Right cardiac atrium (tissue), 5 donors: ENCODE data around the gene TTC28. TPM values are rescaled to one million over a fixed set of nuclear protein-coding genes. Genes with fewer than 3 reads are reported as not detected.
A peak's percentile ranks its signal among the peaks of the same experiment; 100 is the strongest.

Experiments
- ATAC-seq, 2 donors: fragments of 200-7000 bp; cut with Tn5 transposase; one replicate each; pipeline versions ENCODE4 v1.8.0 to v1.9.1; 2020; ENCODE audit warnings: moderate library complexity in 2 of 2, mild to moderate bottlenecking in 1 of 2
- DNase-seq, 3 donors: peaks; one replicate each; pipeline ENCODE4 v3.0.0-alpha.2; 2020
- H3K27ac ChIP-seq: one replicate; pipeline ENCODE4 v1.5.1; 2013; ENCODE audit warnings: mild to moderate bottlenecking, low read length, control low read depth, moderate library complexity
- H3K27me3 ChIP-seq: one replicate; pipeline ENCODE4 v1.6.1; 2013; ENCODE audit not compliant: control insufficient read depth, insufficient read depth
- H3K4me1 ChIP-seq: one replicate; pipeline ENCODE4 v1.6.1; 2013; ENCODE audit warnings: low read length; ENCODE audit not compliant: control insufficient read depth, insufficient read depth
- H3K4me3 ChIP-seq: one replicate; pipeline ENCODE4 v1.5.1; 2013; ENCODE audit warnings: low read length, control low read depth
- H3K9me3 ChIP-seq: one replicate; pipeline ENCODE4 v1.6.1; 2013; ENCODE audit warnings: low read length; ENCODE audit not compliant: control insufficient read depth
- WGBS: extraction: QIAGEN DNeasy Blood & Tissue Kit; methylation state at CpG from one replicate; pipeline ENCODE4 v1.1.7; 2013; 5-methylcytosine and 5-hydroxymethylcytosine counted together
- intact Hi-C, 4 donors: fragments of 100-400 bp; cut with DNase I; formaldehyde crosslinking; loops; one replicate each; pipeline versions ENCODE4 v1.11.0 to v1.14.0; 2022 to 2023
- polyA plus RNA-seq: library from polyadenylated mRNA; stranded (reverse); fragments of 200-250 nt; gene quantifications from one replicate; pipeline ENCODE4 v1.2.3, GENCODE V29; 2013
- total RNA-seq, 4 donors: library from RNA; stranded (reverse); fragmentation: NEBNext Ultra II Directional; extraction: Animal tissue kit (Norgen Biotek cat#: 25700); gene quantifications; one replicate each; pipeline ENCODE4 v1.2.1, GENCODE V29; 2021
- donor health status: healthy with polysubstance abuse.
- donor health status: DM: no; HTN: yes; CAD: no.
- donor health status: DM: no; HTN: no; CAD: no.
- donor health status: DM: no; HTN: yes; CAD: no; lungs with severe emphysema.
- donor health status: DM: yes; HTN: yes; CAD: no.

TTC28 gene
- total and polyA plus RNA-seq, 5 donors, result 5.7 to 21.1 (median 18.9) TPM

- intact Hi-C loops, result no loop called here
- H3K4me3 ChIP-seq, result no peak overlapping the region
- ATAC-seq, result no peak
- no peaks in the 10 kb centered on the region for H3K9me3 ChIP-seq
- no peak for DNase-seq
- no peaks in the 10 kb centered on the region for H3K4me1 ChIP-seq
- no peak overlapping the region for H3K27ac ChIP-seq
- WGBS, result 55% methylated on average over 2 of the region's 2 CpGs
- H3K27me3 ChIP-seq, result no peaks in the 10 kb centered on the region
Observed at GRCh38 chr22:28259774-28260312, 419.8 kb downstream of the TTC28 start.

GRCh38 chr22:28254396-28254795, 425.2 kb downstream of the TTC28 start:
- DNase-seq, result no peak
- 96% methylated on average over 1 of the region's 1 CpG for WGBS
- Histone ChIP-seq H3K9me3 (no peaks in the 10 kb centered on the region), H3K4me1 (peaks cover 1% of the 10 kb centered on the region), H3K27me3 (no peaks in the 10 kb centered on the region), H3K27ac (no peak overlapping the region), H3K4me3 (no peak overlapping the region)
- no peak for ATAC-seq
- intact Hi-C loops, result no loop called here

GRCh38 chr22:28252539-28252938, 427.1 kb downstream of the TTC28 start:
- ATAC-seq, result no peak
- 67% methylated on average over 2 of the region's 2 CpGs for WGBS
- Histone ChIP-seq H3K4me3 (no peak overlapping the region), H3K4me1 (peaks cover 4% of the 10 kb centered on the region), H3K27me3 (no peaks in the 10 kb centered on the region), H3K27ac (no peak overlapping the region), H3K9me3 (no peaks in the 10 kb centered on the region)
- DNase-seq, result no peak
- intact Hi-C loops, result no loop called here

GRCh38 chr22:28250036-28250695, 429.5 kb downstream of the TTC28 start:
- H3K4me1 ChIP-seq, result peaks cover 4% of the 10 kb centered on the region
- 90% methylated on average over 2 of the region's 2 CpGs for WGBS
- ATAC-seq (no peak), DNase-seq (no peak)
- H3K27ac ChIP-seq, result no peak overlapping the region
- no peak overlapping the region for H3K4me3 ChIP-seq
- intact Hi-C loops, result no loop called here
- no peaks in the 10 kb centered on the region for H3K27me3 ChIP-seq
- no peaks in the 10 kb centered on the region for H3K9me3 ChIP-seq

- H3K27ac ChIP-seq, result no peak overlapping the region
- peaks cover 4% of the 10 kb centered on the region for H3K4me1 ChIP-seq
Observed at GRCh38 chr22:28249402-28249801, 430.2 kb downstream of the TTC28 start.

GRCh38 chr22:28247667-28248363, 431.8 kb downstream of the TTC28 start:
- Histone ChIP-seq H3K4me1 (peaks cover 4% of the 10 kb centered on the region), H3K27me3 (no peaks in the 10 kb centered on the region), H3K27ac (no peak overlapping the region), H3K9me3 (no peaks in the 10 kb centered on the region), H3K4me3 (no peak overlapping the region)
- no peak for DNase-seq
- intact Hi-C loops, result no loop called here
- no peak for ATAC-seq

More at GRCh38 chr22:28249402-28249801, 430.2 kb downstream of the TTC28 start:
- Histone ChIP-seq H3K4me3 (no peak overlapping the region), H3K27me3 (no peaks in the 10 kb centered on the region), H3K9me3 (no peaks in the 10 kb centered on the region)
- WGBS, result 75% methylated on average over 2 of the region's 2 CpGs
- DNase-seq (no peak), ATAC-seq (no peak)
- intact Hi-C loops, result no loop called here

- DNase-seq (no peak), ATAC-seq (peak in 1 of 2 donors; percentile 37)
- Histone ChIP-seq H3K4me1 (peaks cover 4% of the 10 kb centered on the region), H3K9me3 (no peaks in the 10 kb centered on the region), H3K4me3 (no peak overlapping the region), H3K27me3 (no peaks in the 10 kb centered on the region), H3K27ac (no peak overlapping the region)
- 63% methylated on average over 5 of the region's 5 CpGs for WGBS
- intact Hi-C loops, result no loop called here
Observed at GRCh38 chr22:28247136-28247535, 432.5 kb downstream of the TTC28 start.

- Histone ChIP-seq H3K27me3 (no peaks in the 10 kb centered on the region), H3K9me3 (no peaks in the 10 kb centered on the region), H3K27ac (no peak overlapping the region), H3K4me3 (no peak overlapping the region), H3K4me1 (peaks cover 4% of the 10 kb centered on the region)
- WGBS, result 70% methylated on average over 2 of the region's 2 CpGs
- DNase-seq (no peak), ATAC-seq (no peak)
- intact Hi-C loops, result no loop called here
Observed at GRCh38 chr22:28246397-28246796, 433.2 kb downstream of the TTC28 start.

- WGBS, result 84% methylated on average over 5 of the region's 5 CpGs
- intact Hi-C loops, result no loop called here
- Histone ChIP-seq H3K27me3 (no peaks in the 10 kb centered on the region), H3K27ac (no peak overlapping the region), H3K4me1 (peaks cover 4% of the 10 kb centered on the region), H3K4me3 (no peak overlapping the region), H3K9me3 (no peaks in the 10 kb centered on the region)
- ATAC-seq, result no peak
- no peak for DNase-seq
Observed at GRCh38 chr22:28245579-28246224, 433.9 kb downstream of the TTC28 start.

- Histone ChIP-seq H3K4me3 (peak overlapping the region; percentile 6), H3K27me3 (no peaks in the 10 kb centered on the region), H3K27ac (no peak overlapping the region), H3K9me3 (no peaks in the 10 kb centered on the region), H3K4me1 (peaks cover 4% of the 10 kb centered on the region)
- WGBS, result 46% methylated on average over 1 of the region's 1 CpG
- intact Hi-C loops, result no loop called here
- no peak for DNase-seq
- ATAC-seq, result peak; percentile 25 to 61
Observed at GRCh38 chr22:28244757-28245156, 434.9 kb downstream of the TTC28 start.

- Histone ChIP-seq H3K27me3 (no peaks in the 10 kb centered on the region), H3K4me1 (peaks cover 3% of the 10 kb centered on the region), H3K9me3 (no peaks in the 10 kb centered on the region), H3K27ac (no peak overlapping the region), H3K4me3 (no peak overlapping the region)
- intact Hi-C loops, result no loop called here
- 67% methylated on average over 3 of the region's 3 CpGs for WGBS
- no peak for DNase-seq
- ATAC-seq, result no peak
Observed at GRCh38 chr22:28243539-28243938, 436.1 kb downstream of the TTC28 start.
